NCI-H187 (cell line): ENCODE measurements around the gene PRKCSH.
"Not testable (repeated sequence)": the region's sequence is repeated elsewhere in the genome, so short reads cannot be mapped to it uniquely, and the experiment has no call there.

Experiments used
- DNase-seq, 2 experiments: peaks; one replicate each; lab custom pipeline; 2025; lab: John Stamatoyannopoulos, UW

Gene PRKCSH

DNA sequence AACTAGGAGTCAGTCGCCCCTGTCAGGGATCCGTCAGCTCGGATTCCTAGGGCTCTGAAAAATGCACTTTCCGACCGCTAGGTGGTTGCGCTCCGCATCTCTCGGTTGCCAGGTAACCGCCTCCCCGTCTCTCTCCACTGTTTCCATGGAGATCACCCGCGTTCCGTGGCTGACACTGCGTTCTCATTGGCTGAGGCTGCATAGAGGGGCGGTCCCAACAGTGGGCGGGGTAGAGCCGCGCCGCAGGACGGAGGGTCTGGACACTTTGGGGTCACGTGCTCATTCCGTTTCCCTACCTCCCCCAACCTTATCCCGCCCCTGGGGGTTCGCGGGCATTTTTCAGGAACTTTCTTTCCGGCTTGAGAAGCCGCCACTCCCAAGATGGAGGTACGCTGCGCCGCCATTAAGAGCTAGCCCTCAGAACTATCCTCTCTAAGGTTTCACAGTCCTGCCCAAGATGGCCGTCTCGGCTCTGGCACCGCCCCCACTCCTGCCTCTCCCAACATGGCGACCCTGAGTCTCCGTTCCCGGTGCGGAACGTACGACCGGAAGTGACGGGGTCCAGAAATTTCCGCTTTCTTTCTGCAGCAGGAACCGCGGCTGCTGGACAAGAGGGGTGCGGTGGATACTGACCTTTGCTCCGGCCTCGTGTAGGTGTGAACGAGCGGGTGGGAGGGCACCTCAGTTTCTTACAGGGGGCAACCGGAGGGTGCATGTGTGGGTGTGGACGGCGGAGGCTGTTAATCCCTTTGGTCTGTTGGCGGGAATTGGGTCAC, at the start of gene PRKCSH, which contains the start of gene ODAD3:
Gene PRKCSH, plus strand, starts transcription at position 579 of the 776 bp plus-strand sequence. CDS start 483 bp downstream, outside the sequence.
Gene ODAD3, minus strand, starts transcription at position 65 of the 776 bp plus-strand sequence. CDS start 105 bp downstream, outside the sequence.
- peak; percentile 91 to 99 for DNase-seq

GRCh38 chr19:11387162-11388034, 48.0 kb upstream of the PRKCSH start:
- DNase-seq: no peak

DNA sequence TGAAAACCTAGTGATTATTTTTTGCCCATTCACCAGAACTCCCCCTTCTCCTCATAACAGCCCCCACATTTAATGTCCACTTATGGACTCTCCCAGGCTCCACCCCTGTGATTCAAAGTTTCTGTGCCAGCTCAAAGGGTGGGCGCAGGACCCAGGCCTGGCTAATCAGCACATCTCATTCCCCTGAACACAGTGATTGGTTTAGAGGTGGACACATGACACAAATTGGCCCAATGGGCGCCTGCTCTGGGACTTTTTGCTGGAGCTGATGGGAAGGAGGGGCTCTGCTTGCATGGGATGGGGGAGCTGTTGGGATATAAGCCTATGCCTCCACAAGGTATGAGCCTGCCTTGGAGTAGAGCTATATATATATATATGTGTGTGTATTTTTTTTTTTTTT, 45.1 kb upstream of the PRKCSH start:
- DNase-seq: no peak

DNA sequence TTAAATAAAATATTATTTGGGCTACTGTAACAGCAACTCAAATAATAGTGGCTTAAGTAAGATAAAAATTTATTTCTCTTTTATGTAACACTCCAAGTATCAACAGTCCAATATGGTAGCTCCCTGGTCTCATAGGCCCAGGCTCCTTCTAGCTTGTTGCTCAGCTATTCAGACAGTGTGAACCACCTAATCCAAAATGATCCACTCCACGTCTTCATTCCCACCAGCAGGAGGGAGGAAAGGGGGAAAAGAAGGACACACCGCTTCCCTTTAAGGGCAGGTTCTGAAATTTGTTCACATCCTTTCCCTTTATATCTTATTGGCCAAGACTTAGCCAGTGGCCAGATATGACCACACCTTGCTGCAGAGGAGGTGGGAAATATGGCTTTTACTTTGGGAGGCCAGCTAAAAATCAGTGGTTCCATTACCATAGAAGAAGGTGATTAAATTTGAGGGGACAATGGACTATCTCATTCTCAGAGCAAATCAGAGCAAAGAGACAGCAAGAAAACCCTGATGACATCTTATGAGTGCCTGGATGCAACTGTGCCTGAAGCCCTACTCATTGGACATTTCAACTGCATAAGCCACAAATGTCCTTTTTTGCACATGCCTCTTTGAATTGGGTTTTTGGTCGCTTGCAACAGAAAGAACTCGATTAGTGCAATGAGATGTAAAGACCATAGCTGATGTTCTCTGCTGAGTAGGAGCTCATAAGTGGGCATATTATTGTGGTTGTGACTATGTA, 44.3 kb upstream of the PRKCSH start:
- DNase-seq: no peak

DNA sequence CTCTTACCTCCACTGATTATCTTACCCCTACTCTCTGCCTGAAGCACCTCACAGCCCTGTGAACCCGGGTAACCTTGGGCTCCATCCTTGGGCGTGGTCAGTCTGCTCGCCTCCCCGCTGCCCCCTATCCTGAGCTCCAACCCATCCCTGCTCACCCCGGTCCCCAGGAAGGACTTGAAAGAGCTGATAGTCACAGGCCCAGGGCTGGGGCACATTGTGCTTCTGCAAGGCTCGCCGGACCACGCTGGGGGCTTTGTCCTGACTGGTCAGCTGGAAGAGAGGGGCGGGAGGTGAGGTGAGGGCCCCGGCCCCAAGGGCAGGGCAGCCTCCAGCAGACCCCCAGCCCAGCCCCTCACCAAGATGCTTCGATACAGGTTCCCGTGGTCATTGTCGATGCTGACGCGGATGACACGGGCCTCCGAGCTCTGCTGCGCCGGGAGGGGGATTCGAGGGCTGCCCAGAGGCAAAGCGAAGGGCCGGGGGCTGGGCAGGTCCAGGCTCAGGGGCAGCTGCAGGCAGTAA, 38.3 kb upstream of the PRKCSH start:
- DNase-seq: no peak

DNA sequence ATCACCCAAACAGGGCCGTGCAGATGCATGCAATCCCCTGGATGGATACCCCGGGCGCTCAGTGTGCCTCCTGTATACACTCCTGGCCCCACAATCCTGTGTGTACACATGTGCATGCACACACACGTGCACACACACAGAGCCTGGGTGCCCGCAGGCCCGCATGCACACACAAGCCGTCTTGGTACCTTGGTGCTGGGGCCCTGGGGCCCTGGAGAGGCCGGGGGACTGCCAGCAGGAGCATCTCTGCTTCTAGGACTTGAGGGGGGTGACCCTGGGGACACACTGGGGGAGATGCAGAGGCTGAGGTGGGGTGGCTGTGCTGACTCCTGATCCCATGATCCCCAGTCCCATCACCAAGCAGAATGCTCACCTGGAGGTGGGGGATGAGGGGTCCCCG, 35.8 kb upstream of the PRKCSH start:
- no peak for DNase-seq

- DNase-seq: no peak
Observed at GRCh38 chr19:11400798-11401197, 34.6 kb upstream of the PRKCSH start.

DNA sequence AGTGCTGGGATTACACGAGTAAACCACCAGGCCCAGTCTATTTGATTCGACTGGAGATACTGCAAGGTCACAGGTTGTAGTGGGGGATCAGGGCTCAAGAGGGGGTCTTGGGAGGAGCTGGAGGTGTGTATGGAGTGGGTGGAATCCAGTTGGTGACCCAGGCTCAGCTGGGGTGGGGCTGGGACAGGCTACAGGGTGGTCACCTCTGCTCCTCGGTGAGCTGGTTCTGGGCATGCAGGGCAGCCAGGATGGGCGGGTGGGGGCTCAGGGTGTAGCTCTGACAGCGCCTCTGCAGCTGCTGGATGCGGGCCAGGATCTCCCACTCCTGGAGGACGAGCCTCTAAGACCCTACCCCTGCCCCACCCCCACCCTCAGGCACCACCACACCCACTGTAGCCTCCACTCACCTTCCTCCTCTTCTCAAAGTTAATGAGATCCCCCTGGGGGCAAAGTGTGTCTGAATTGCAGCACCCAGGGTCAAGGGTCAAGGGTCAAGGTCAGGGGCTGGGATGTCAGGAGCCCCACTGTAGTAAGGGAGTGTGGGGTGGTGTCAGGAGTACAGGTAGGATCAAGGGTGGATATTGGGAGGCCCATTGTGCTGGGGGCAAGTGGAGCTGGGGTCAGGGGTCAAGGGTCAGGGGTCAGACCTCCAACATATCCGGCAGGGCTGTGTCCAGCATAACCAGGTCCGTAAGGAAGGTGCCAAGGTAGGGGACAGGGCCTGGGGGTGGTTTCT, 33.5 kb upstream of the PRKCSH start:
- DNase-seq: no peak

DNA sequence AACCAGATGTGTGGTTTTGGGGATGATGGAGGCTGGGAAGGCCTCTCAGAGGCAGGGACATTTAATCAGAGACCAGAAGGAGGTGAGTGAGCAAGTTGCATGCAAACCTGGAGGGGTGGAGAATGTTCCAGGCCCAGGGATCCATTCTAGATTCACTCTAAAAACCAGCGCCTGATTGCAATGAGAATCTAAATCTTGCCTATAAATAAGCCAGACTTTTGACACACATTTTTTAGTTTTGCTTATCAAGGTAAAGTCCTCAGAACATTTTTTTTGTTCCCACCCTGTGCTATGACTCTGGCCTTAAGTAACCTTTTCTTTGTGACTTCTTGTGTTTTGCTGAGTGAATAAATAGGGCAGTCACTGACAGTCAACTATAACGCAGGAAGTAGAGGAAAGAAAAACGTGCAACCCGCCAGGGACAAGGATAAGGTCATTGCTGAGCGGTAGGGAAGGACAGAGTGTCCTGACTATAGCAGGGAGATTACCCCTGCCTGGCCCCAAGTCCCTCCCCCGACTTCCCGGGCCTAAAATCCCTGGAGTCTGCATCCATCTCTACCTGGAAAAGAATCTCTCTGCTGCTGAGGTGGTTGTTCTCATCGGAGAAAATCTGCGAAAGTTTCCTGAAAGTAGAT, 30.7 kb upstream of the PRKCSH start:
- no peak for DNase-seq

DNA sequence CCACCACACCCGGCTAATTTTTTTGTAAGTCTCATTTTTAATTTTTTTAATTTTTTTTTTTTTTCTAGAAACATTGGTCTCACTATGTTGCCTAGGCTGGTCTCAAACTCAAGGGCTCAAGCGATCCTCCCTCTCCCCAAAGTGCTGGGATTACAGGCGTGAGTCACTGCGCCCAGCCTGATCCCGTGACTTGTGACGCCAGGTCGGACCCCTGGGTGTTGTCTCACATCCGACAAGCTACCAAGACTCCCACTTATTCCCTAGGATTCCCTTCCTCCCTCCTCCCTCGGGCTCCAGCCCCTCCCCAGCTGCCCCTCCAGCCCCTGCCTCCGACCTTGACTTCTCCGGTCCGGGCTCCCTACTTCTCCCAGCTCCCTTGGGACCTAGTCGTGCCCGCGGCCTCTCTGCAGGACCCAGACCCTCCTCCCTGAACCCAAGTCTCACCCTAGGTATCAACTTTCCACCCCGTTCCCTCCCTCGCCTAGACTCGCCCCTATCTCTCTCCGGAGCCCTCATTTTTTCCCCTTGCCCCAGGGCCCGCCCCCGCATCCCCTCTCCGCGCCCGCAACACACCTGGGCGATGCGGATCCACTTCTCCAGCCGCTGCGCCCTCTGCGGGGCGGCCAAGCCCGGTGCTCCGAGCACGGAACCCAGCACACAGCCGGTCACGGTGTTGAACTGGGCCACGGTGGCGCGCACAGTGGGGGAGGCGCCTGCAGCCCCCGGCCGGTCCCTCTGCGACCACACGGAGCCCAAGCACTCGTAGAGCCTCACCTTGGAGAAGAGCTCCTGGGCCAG, 29.4 kb upstream of the PRKCSH start:
- DNase-seq: no peak

DNA sequence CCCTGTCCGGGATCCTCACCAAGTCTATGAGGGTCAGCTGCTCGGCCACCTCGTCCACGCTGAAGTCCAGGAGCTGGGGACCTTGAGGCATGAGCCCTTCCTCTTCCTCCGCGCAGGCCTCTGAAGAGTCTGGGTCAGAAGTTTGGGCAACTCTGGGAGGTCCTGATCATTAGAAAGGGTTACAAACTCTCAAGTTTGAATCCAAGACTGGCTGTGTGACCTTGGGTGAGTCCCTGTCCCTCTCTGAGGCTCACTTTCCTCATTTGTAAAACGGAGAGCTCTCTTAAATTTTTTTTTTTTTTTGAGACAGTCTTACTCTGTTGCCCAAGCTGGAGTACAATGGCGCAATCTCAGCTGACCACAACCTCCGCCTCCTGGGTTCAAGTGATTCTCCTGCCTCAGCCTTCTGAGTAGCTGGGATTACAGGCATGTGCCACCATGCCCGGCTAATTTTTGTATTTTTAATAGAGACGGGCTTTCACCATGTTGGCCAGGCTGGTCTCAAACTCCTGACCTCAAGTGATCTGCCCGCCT, 28.7 kb upstream of the PRKCSH start:
- DNase-seq: not testable (repeated sequence)

GRCh38 chr19:11408591-11408990, 26.8 kb upstream of the PRKCSH start:
- DNase-seq: no peak

GRCh38 chr19:11410682-11411081, 24.8 kb upstream of the PRKCSH start:
- no peak for DNase-seq

DNA sequence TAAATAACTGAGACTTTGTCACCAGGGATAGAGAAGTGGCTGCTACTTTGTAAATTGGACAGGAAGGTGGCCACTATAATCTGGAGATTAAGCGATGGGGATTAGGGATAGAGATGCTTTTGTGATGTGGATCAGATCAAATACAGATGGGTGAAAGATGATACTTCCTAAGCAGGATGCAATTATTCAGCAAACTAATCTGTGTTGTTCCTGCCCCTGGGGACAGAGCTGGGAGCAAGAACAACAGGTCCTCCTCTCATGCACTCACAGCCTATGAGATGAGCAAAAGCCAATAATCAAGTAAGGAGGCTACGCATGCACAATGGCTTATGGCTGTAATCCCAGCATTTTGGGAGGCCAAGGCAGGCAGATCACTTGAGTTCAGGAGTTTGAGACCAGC, 20.9 kb upstream of the PRKCSH start:
- no peak for DNase-seq

DNA sequence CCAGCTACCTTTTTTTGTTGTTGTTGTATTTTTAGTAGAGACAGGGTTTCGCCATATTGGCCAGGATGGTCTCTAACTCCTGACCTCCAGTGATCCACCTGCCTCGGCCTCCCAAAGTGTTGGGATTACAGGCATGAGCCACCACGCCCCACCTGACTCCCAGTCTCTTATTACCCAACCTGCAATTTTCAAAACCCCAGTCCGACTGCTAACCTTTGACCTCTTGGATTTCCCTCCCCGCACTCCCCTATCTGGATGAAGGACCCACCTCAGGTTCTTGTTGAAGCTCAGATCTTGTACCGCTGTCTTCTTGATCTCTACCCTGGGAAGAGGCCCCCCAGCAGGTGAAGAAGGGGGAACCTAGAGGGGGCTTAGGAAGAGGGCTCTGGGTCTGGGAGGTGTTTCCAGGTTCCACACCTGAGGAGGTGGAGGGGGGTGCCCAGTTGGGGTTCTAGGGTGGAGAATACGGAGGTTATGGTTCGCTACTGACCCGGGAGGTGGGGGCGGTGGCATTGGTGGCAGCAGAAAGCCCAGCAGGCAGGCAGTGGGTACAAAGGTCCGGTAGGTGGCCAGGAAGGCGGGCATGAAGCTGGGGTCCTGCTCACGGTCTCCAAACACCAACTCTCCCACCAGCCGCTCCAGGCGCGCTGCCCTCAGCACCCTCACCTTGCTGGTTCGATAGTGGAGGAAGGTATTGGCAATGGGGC, 18.9 kb upstream of the PRKCSH start:
- no peak for DNase-seq

DNA sequence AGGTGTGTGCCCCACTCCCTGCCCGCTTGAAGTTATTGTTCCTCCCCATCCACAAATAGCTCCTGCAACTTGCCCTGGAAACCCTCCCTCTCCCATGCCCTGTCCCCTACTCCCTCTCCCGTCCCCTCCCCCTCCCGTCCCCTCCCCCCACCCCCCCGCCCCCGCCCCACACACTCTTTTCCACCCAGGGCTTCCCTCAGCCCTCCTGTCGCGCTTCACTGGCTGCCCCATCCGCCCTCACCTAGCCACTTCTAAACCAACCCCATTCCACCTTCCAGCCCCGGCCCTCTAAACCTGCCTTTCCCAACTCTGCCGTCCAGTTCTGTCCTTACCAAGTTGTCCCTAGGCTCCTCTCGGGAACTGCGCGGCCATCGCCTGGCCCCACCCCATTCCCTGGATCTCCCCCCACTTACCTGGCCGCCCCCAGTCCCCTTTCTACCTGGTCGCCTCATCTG, 17.3 kb upstream of the PRKCSH start:
- no peak for DNase-seq

DNA sequence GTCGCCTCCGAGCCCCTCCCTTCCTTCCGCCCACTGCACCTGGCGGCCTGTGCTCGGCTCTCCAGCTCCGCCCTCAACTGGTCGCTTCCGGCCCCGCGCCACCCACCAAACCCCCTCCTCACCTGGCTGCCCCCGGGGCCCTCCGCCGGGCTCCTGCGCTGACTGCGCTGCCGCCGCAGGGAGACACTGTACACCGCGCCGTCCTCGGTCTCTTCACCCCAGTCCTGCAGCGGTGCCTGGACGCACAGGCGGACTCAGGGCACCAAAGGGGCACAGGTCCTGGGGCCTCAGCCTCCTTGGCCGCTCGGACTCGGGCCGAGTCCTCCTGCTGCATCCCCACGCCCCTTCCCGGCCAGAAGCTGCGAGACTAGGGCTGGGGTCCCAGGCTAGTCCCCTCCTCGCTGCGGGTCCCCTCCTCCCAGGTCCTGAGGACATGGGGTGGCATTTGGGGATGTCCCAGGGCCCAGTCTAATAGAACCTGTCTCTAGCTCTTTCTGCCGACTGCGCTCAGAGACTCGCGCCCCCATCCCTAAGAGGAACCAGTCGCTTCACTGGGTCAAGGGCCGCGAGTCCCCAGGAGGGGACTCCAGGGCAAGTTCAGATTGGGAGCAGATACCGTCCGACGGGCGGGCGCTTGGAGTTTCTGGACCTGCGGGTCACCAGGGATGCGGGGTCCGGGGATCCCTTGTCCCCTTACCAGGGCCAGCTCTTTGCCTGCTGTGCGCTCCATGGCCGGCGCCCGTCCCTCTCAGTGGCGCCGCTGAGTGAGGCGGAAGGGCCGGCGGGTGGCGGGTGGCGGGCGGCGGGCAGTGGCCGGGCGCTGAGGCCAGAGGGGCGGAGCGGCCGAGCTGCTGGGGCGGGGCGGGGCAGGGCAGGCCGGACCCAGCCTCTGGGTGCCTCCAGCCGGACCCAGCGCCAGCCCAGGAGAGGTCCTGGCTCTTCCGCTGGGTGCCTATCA, 16.6 kb upstream of the PRKCSH start, which contains the start of gene RGL3:
Gene RGL3, minus strand, starts transcription at position 766 of the 958 bp plus-strand sequence. Its CDS starts 36 bp downstream, at position 730.
- no peak for DNase-seq
